Uterus (tissue), 4 donors: ENCODE results near the gene ARHGAP15. TPM values are rescaled to one million over a fixed set of nuclear protein-coding genes. Genes with fewer than 3 reads are reported as not detected.

Source experiments
- DNase-seq, 2 donors: peaks; one replicate each; pipeline ENCODE4 v3.0.0-alpha.2; 2019 to 2020
- H3K27ac ChIP-seq, 2 donors: fragments of 200-600 bp; sonication (generic); 1 replicate in 1 of 2; 2 replicates in 1 of 2; pipeline ENCODE4 v1.5.1; 2016 to 2018
- H3K27me3 ChIP-seq, 2 donors: fragments of 200-600 bp; sonication (generic); one replicate each; pipeline ENCODE4 v1.5.1; 2018 to 2019; ENCODE audit warnings: control low read depth in 1 of 2
- H3K36me3 ChIP-seq, 2 donors: fragments of 200-600 bp; sonication (generic); one replicate each; pipeline ENCODE4 v1.5.1; 2019; ENCODE audit warnings: control low read depth in 1 of 2
- H3K4me1 ChIP-seq, 2 donors: fragments of 200-600 bp; sonication (generic); one replicate each; pipeline ENCODE4 v1.5.1; 2018 to 2019; ENCODE audit warnings: control low read depth in 1 of 2
- H3K4me3 ChIP-seq, 2 donors: fragments of 200-600 bp; sonication (generic); 1 replicate in 1 of 2; 2 replicates in 1 of 2; pipeline ENCODE4 v1.5.1; 2018 to 2019; ENCODE audit warnings: mild to moderate bottlenecking in 1 of 2
- H3K9me3 ChIP-seq, 2 donors: fragments of 200-600 bp; sonication (generic); one replicate each; pipeline ENCODE4 v1.5.1; 2019; ENCODE audit warnings: control low read depth in 1 of 2
- POLR2A ChIP-seq, 2 donors: fragments of 450-650 bp; IDR thresholded peaks; one replicate each; pipeline ENCODE4 v1.6.1; 2016; ENCODE audit warnings: antibody characterized with exemption in 2 of 2, mild to moderate bottlenecking in 1 of 2, moderate library complexity in 1 of 2
- intact Hi-C: fragments of 100-400 bp; cut with DNase I; formaldehyde crosslinking; loops from one replicate; pipeline ENCODE4 v1.15.1; 2023; ENCODE audit warnings: low total_unique reads
- total RNA-seq, 4 donors: library from RNA; depleted of rRNA in 3 of 4; stranded (reverse); fragments of >200 nt in 3 of 4; gene quantifications; one replicate each; pipeline versions ENCODE4 v1.1.0 to v1.2.4, GENCODE V29; 2014 to 2023
- TF ChIP-seq, protein P1 (sequence below), 4 experiments: fragments of 200-600 bp in 2 of 4; fragments of 450-650 bp in 2 of 4; sonication (generic) in 2 of 4; IDR thresholded peaks; one replicate each; pipeline ENCODE4 v1.5.1; 2016 to 2019; ENCODE audit warnings: antibody characterized with exemption in 4 of 4, mild to moderate bottlenecking in 2 of 4, moderate library complexity in 1 of 4
- donor health status: DM: yes; HTN: yes; CAD: no.

ARHGAP15 gene
- total RNA-seq, 4 donors from 2014 or later: 0.88 to 28.4 (median 6.6) TPM

GRCh38 chr2:143300536-143300935, 171.3 kb downstream of the ARHGAP15 start:
- Histone ChIP-seq H3K4me1 (no peaks in the 10 kb centered on the region), H3K4me3 (no peak overlapping the region), H3K27ac (no peak overlapping the region), H3K36me3 (no peaks in the 10 kb centered on the region), H3K9me3 (no peaks in the 10 kb centered on the region), H3K27me3 (no peaks in the 10 kb centered on the region)
- intact Hi-C loops: no loop called here
- DNase-seq: no peak
- TF ChIP-seq, protein P1, sequence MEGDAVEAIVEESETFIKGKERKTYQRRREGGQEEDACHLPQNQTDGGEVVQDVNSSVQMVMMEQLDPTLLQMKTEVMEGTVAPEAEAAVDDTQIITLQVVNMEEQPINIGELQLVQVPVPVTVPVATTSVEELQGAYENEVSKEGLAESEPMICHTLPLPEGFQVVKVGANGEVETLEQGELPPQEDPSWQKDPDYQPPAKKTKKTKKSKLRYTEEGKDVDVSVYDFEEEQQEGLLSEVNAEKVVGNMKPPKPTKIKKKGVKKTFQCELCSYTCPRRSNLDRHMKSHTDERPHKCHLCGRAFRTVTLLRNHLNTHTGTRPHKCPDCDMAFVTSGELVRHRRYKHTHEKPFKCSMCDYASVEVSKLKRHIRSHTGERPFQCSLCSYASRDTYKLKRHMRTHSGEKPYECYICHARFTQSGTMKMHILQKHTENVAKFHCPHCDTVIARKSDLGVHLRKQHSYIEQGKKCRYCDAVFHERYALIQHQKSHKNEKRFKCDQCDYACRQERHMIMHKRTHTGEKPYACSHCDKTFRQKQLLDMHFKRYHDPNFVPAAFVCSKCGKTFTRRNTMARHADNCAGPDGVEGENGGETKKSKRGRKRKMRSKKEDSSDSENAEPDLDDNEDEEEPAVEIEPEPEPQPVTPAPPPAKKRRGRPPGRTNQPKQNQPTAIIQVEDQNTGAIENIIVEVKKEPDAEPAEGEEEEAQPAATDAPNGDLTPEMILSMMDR (IDR thresholded peaks at IDR 0.05): no peak
- no peak for TF ChIP-seq POLR2A (IDR thresholded peaks at IDR 0.05)

GRCh38 chr2:143311426-143311825, 182.2 kb downstream of the ARHGAP15 start:
- Histone ChIP-seq H3K27me3 (no peaks in the 10 kb centered on the region), H3K9me3 (no peaks in the 10 kb centered on the region), H3K4me3 (no peak overlapping the region), H3K27ac (no peak overlapping the region), H3K36me3 (no peaks in the 10 kb centered on the region), H3K4me1 (no peaks in the 10 kb centered on the region)
- intact Hi-C loops: no loop called here
- DNase-seq: no peak
- TF ChIP-seq, protein P1 (IDR thresholded peaks at IDR 0.05): no peak
- no peak for TF ChIP-seq POLR2A (IDR thresholded peaks at IDR 0.05)

DNA sequence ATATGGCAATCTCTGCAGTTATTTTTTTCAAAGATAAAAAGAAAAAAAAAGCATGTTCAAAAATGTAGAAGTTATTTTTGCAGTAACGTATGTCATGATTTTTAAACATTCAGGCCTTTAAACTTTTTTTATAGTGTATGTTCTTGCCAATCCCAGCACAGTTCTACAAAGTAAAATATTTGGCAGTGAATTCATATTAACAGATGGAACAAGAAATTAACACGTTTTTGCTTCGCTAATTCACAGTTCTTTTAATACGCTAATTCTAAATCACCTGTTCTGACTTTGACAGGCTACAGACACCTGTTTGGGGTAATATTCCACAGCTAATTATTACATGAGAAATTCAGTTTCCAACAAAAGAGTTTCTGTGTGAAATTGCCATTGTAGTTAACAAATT, 183.2 kb downstream of the ARHGAP15 start:
- no peaks in the 10 kb centered on the region for H3K27me3 ChIP-seq
- H3K4me3 ChIP-seq: no peak overlapping the region
- H3K36me3 ChIP-seq: no peaks in the 10 kb centered on the region
- no peak overlapping the region for H3K27ac ChIP-seq
- intact Hi-C loops: no loop called here
- H3K4me1 ChIP-seq: no peaks in the 10 kb centered on the region
- TF ChIP-seq POLR2A (IDR thresholded peaks at IDR 0.05): no peak
- DNase-seq: no peak
- no peaks in the 10 kb centered on the region for H3K9me3 ChIP-seq

DNA sequence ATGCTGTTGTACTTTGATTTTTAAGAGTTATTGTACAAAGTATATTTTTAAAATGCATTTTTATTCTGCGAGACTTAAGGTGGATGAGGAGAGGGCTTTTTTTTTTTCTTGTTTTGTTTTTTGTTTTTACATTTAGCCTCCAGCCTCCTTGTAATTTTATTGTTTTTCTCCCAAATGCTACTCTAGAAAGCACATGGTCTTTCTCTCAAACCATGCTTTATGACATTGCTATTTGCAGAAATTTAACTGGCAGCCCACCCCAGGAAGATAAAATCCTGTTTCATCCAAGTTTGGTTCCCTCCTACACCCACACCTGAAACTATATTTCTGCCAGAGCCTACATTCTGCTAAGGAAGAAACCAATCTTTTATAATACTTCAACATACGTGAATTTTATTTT, 184.6 kb downstream of the ARHGAP15 start:
- Histone ChIP-seq H3K4me1 (no peaks in the 10 kb centered on the region), H3K27ac (no peak overlapping the region), H3K27me3 (no peaks in the 10 kb centered on the region), H3K4me3 (no peak overlapping the region), H3K36me3 (no peaks in the 10 kb centered on the region), H3K9me3 (no peaks in the 10 kb centered on the region)
- DNase-seq: no peak
- intact Hi-C loops: no loop called here
- TF ChIP-seq, protein P1 (IDR thresholded peaks at IDR 0.05): no peak
- TF ChIP-seq POLR2A (IDR thresholded peaks at IDR 0.05): no peak

DNA sequence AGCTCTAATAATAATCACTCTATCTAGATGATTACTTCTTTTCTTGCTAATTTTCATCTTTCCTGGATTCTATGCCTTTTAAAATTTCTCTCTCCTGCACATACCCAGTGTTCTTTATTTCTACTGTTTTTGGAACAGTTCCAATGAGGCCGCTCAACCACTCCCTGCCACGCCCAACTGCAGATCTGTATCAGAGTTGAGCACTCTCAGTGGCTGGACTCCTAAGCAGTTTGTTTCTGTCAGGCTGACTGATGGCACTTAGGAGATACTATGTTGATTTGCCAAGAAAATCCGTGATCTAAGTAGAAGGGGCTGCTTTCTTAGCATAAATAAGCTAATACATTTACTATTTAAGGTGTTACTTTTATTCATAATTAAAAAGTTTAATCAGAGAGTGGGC, 192.8 kb downstream of the ARHGAP15 start:
- TF ChIP-seq, protein P1 (IDR thresholded peaks at IDR 0.05): no peak
- no peak for TF ChIP-seq POLR2A (IDR thresholded peaks at IDR 0.05)
- Histone ChIP-seq H3K27me3 (no peaks in the 10 kb centered on the region), H3K9me3 (no peaks in the 10 kb centered on the region), H3K27ac (no peak overlapping the region), H3K36me3 (no peaks in the 10 kb centered on the region), H3K4me3 (no peak overlapping the region), H3K4me1 (no peaks in the 10 kb centered on the region)
- intact Hi-C loops: no loop called here
- DNase-seq: no peak

GRCh38 chr2:143329288-143329687, 200.1 kb downstream of the ARHGAP15 start:
- no peaks in the 10 kb centered on the region for H3K9me3 ChIP-seq
- no peaks in the 10 kb centered on the region for H3K36me3 ChIP-seq
- TF ChIP-seq, protein P1 (IDR thresholded peaks at IDR 0.05): no peak
- no peak for TF ChIP-seq POLR2A (IDR thresholded peaks at IDR 0.05)
- DNase-seq: no peak
- H3K4me3 ChIP-seq: no peak overlapping the region
- intact Hi-C loops: no loop called here
- H3K27me3 ChIP-seq: no peaks in the 10 kb centered on the region
- H3K27ac ChIP-seq: no peak overlapping the region
- H3K4me1 ChIP-seq: no peaks in the 10 kb centered on the region
